ENCODE data around the gene ANKRD12.

DNA sequence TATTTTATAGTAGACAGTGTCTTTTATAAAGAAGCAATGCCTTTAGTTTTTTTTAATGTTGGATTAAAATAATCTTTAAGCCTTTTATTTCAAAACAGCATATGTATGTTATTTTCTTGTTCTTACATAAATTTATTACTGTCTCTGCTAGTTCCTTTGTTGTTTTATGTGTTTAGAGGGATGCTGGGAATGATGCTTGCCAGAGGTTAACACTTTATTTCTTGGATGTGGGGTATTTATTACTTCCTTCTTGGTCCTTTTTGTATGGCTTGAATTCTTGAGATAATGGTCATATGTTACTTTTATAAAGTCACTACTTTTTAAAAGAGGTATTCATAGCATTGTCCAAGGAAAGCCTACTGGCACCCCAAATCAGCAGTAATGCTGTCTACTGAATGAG lies 63.1 kb downstream of the ANKRD12 start:
- TF ChIP-seq EZH2 (IDR thresholded peaks at IDR 0.05) (no peak), FOXP2 (optimal IDR thresholded peaks at IDR 0.05; ENCODE audit: control extremely low read depth, extremely low read length, insufficient read depth) (no peak)
